ENCODE results near the gene GDPD5.
"Not testable (repeated sequence)": the region's sequence is repeated elsewhere in the genome, so short reads cannot be mapped to it uniquely, and the experiment has no call there.

The GDPD5 gene

GRCh38 chr11:75421902-75422247 is 103.9 kb downstream of the GDPD5 start:
- H3K9ac ChIP-seq (ENCODE audit: low read length), result no peak overlapping the region
- no peaks in the 10 kb centered on the region for H3K9me3 ChIP-seq (ENCODE audit: control insufficient read depth, low read depth, low read length)
- no peak overlapping the region for H3K4me3 ChIP-seq (ENCODE audit: low read length)
- peaks cover under 1% of the 10 kb centered on the region for H3K36me3 ChIP-seq (ENCODE audit: control insufficient read depth, low read depth, low read length)
- H3K27ac ChIP-seq (ENCODE audit: low read length), result no peak overlapping the region
- H3K27me3 ChIP-seq (ENCODE audit: control insufficient read depth, insufficient read depth, low read length), result peaks cover under 1% of the 10 kb centered on the region
- no peaks in the 10 kb centered on the region for H3K4me1 ChIP-seq (ENCODE audit: control insufficient read depth, low read depth, low read length)

DNA sequence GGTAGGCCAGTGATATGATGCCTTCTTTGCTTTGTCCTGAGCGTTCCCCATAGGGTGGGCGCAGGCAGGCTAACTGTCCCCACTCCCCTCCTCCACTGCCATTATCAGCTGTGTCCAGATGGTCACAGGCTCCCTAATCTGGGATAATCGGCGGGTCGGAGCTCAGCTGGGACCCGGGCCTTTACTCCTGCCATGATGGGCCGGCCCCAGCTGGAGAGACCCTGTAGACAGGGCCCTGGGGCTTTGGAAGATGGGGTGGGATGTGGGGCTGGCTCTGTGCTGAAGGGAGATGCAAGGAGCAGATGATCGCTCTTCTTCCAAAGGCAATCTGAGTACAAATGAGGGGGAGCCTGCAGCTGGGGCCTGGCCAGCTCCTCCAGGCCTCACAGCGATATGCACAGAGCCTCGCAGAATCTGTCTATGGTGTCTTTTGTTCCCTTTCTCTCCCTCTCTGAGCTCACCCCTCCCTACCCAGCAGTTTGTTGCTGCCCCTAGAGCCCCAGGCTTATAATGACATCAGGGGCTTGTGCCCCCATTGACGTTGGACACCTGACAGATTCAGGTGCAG is 104.6 kb downstream of the GDPD5 start:
- Histone ChIP-seq H3K27me3 (ENCODE audit: control insufficient read depth, insufficient read depth, low read length) (no peaks in the 10 kb centered on the region), H3K9me3 (ENCODE audit: control insufficient read depth, low read depth, low read length) (no peaks in the 10 kb centered on the region), H3K27ac (ENCODE audit: low read length) (no peak overlapping the region), H3K4me3 (ENCODE audit: low read length) (no peak overlapping the region), H3K9ac (ENCODE audit: low read length) (no peak overlapping the region), H3K4me1 (ENCODE audit: control insufficient read depth, low read depth, low read length) (no peaks in the 10 kb centered on the region), H3K36me3 (ENCODE audit: control insufficient read depth, low read depth, low read length) (peaks cover 6% of the 10 kb centered on the region)

- Histone ChIP-seq H3K9ac (ENCODE audit: low read length) (no peak overlapping the region), H3K4me3 (ENCODE audit: low read length) (no peak overlapping the region), H3K27ac (ENCODE audit: low read length) (no peak overlapping the region), H3K9me3 (ENCODE audit: control insufficient read depth, low read depth, low read length) (no peaks in the 10 kb centered on the region), H3K27me3 (ENCODE audit: control insufficient read depth, insufficient read depth, low read length) (no peaks in the 10 kb centered on the region), H3K36me3 (ENCODE audit: control insufficient read depth, low read depth, low read length) (peaks cover 8% of the 10 kb centered on the region), H3K4me1 (ENCODE audit: control insufficient read depth, low read depth, low read length) (no peaks in the 10 kb centered on the region)
These were observed 105.3 kb downstream of the GDPD5 start for GRCh38 chr11:75420224-75421034.

DNA sequence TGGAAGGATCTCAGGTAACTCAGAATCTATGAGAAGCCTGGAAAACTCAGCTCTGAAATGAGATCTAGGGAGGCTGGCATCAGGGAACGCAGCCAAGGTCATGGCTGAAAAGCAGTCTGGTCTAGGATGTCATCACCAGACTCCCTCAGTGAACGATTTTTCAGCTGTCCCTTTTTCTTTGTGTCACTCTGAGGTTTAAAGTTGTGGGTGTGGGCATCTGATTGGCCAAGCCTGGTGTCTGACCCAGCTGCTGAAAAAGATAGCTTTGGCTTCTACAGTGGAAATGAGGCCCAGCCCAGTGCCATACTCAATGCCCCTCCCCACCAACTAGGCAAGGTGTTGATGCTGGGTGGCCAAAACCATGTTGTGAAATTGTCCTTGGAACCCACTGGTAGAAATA is 111.9 kb downstream of the GDPD5 start:
- no peaks in the 10 kb centered on the region for H3K27me3 ChIP-seq (ENCODE audit: control insufficient read depth, insufficient read depth, low read length)
- no peaks in the 10 kb centered on the region for H3K4me1 ChIP-seq (ENCODE audit: control insufficient read depth, low read depth, low read length)
- H3K9ac ChIP-seq (ENCODE audit: low read length), result no peak overlapping the region
- H3K4me3 ChIP-seq (ENCODE audit: low read length), result no peak overlapping the region
- no peak overlapping the region for H3K27ac ChIP-seq (ENCODE audit: low read length)
- H3K9me3 ChIP-seq (ENCODE audit: control insufficient read depth, low read depth, low read length), result no peaks in the 10 kb centered on the region
- peaks cover 16% of the 10 kb centered on the region for H3K36me3 ChIP-seq (ENCODE audit: control insufficient read depth, low read depth, low read length)

GRCh38 chr11:75413146-75413545 is 112.6 kb downstream of the GDPD5 start:
- H3K4me1 ChIP-seq (ENCODE audit: control insufficient read depth, low read depth, low read length); H3K27me3 ChIP-seq (ENCODE audit: control insufficient read depth, insufficient read depth, low read length); H3K9me3 ChIP-seq (ENCODE audit: control insufficient read depth, low read depth, low read length); H3K9ac ChIP-seq (ENCODE audit: low read length); H3K27ac ChIP-seq (ENCODE audit: low read length); H3K4me3 ChIP-seq (ENCODE audit: low read length): not testable (repeated sequence)
- H3K36me3 ChIP-seq (ENCODE audit: control insufficient read depth, low read depth, low read length), result peaks cover 16% of the 10 kb centered on the region

GRCh38 chr11:75409971-75410370 is 115.8 kb downstream of the GDPD5 start:
- H3K27me3 ChIP-seq (ENCODE audit: control insufficient read depth, insufficient read depth, low read length); H3K27ac ChIP-seq (ENCODE audit: low read length); H3K9ac ChIP-seq (ENCODE audit: low read length); H3K9me3 ChIP-seq (ENCODE audit: control insufficient read depth, low read depth, low read length); H3K4me3 ChIP-seq (ENCODE audit: low read length); H3K4me1 ChIP-seq (ENCODE audit: control insufficient read depth, low read depth, low read length): not testable (repeated sequence)
- H3K36me3 ChIP-seq (ENCODE audit: control insufficient read depth, low read depth, low read length), result peaks cover 34% of the 10 kb centered on the region

DNA sequence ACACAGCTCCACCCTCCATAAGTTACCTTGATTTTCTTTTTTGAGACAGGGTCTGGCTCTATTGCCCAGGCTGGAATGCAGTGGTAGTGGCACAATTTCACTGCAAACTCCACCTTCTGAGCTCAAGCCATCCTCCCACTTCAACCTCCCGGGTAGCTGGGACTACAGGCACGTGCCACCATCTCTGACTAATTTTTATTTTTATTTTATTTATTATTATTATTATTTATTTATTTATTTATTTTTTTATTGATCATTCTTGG is 116.9 kb downstream of the GDPD5 start:
- Histone ChIP-seq H3K9me3 (ENCODE audit: control insufficient read depth, low read depth, low read length) (no peaks in the 10 kb centered on the region), H3K36me3 (ENCODE audit: control insufficient read depth, low read depth, low read length) (peaks cover 45% of the 10 kb centered on the region), H3K27ac (ENCODE audit: low read length) (no peak overlapping the region), H3K9ac (ENCODE audit: low read length) (no peak overlapping the region), H3K4me3 (ENCODE audit: low read length) (no peak overlapping the region), H3K4me1 (ENCODE audit: control insufficient read depth, low read depth, low read length) (no peaks in the 10 kb centered on the region), H3K27me3 (ENCODE audit: control insufficient read depth, insufficient read depth, low read length) (no peaks in the 10 kb centered on the region)

DNA sequence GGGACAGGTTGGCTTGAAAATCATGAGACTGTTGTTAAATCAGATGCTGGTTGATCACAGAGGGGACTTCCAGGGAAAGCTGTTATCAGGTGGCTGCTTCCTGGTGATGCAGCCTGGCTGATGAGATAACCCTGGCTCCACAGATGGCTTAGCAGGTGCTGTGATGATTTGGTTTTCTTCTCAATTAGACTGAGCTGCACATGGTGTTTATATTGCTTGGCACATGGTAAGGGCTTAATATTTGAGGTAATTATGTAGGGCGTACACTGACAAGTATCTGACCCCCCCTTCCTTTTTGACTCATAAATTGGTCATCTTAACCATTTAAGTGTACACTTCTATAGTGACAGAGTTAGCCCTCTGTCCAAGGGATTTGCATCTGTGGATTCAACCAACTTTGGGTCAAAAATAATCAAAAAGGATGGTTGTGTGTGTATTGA is 119.4 kb downstream of the GDPD5 start:
- no peaks in the 10 kb centered on the region for H3K9me3 ChIP-seq (ENCODE audit: control insufficient read depth, low read depth, low read length)
- no peak overlapping the region for H3K27ac ChIP-seq (ENCODE audit: low read length)
- H3K27me3 ChIP-seq (ENCODE audit: control insufficient read depth, insufficient read depth, low read length), result no peaks in the 10 kb centered on the region
- peaks cover 7% of the 10 kb centered on the region for H3K4me1 ChIP-seq (ENCODE audit: control insufficient read depth, low read depth, low read length)
- peaks cover 62% of the 10 kb centered on the region for H3K36me3 ChIP-seq (ENCODE audit: control insufficient read depth, low read depth, low read length)
- no peak overlapping the region for H3K4me3 ChIP-seq (ENCODE audit: low read length)
- no peak overlapping the region for H3K9ac ChIP-seq (ENCODE audit: low read length)

DNA sequence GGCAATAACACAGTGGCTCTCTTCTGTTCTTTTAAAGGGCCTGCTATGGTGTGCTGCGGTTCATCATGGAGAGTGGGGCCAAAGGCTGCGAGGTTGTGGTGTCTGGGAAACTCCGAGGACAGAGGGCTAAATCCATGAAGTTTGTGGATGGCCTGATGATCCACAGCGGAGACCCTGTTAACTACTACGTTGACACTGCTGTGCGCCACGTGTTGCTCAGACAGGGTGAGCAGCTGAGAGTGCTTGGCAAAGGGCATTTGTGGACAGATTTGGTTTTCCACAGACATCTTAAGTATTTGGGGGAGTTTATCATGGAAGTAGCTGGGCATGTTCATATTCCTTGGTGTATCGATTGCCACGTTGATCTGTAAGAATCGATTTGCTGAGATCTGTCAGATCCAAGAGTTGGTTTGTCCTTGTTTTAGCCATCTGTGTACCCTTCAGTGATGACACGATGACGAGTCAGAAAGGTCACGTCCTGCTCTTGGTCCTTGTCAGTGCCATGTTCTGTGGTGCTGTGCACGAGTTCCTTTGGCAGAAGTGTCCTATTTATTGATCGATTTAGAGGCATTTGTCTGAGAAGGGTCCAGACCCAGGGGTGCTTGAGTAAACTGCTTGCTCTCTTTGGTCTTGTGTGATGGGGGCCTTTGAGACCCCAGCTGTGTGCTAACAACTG is 121.6 kb downstream of the GDPD5 start:
- H3K4me1 ChIP-seq (ENCODE audit: control insufficient read depth, low read depth, low read length), result peaks cover 7% of the 10 kb centered on the region
- no peak overlapping the region for H3K4me3 ChIP-seq (ENCODE audit: low read length)
- no peaks in the 10 kb centered on the region for H3K9me3 ChIP-seq (ENCODE audit: control insufficient read depth, low read depth, low read length)
- H3K27ac ChIP-seq (ENCODE audit: low read length), result no peak overlapping the region
- H3K27me3 ChIP-seq (ENCODE audit: control insufficient read depth, insufficient read depth, low read length), result no peaks in the 10 kb centered on the region
- H3K36me3 ChIP-seq (ENCODE audit: control insufficient read depth, low read depth, low read length), result peaks cover 67% of the 10 kb centered on the region
- no peak overlapping the region for H3K9ac ChIP-seq (ENCODE audit: low read length)

GRCh38 chr11:75403037-75403436 is 122.7 kb downstream of the GDPD5 start:
- Histone ChIP-seq H3K27ac (ENCODE audit: low read length) (no peak overlapping the region), H3K4me1 (ENCODE audit: control insufficient read depth, low read depth, low read length) (peaks cover 7% of the 10 kb centered on the region), H3K27me3 (ENCODE audit: control insufficient read depth, insufficient read depth, low read length) (no peaks in the 10 kb centered on the region), H3K9me3 (ENCODE audit: control insufficient read depth, low read depth, low read length) (no peaks in the 10 kb centered on the region), H3K9ac (ENCODE audit: low read length) (no peak overlapping the region), H3K36me3 (ENCODE audit: control insufficient read depth, low read depth, low read length) (peaks cover 67% of the 10 kb centered on the region), H3K4me3 (ENCODE audit: low read length) (peak overlapping the region; percentile 94)

GRCh38 chr11:75402002-75402773 is 123.6 kb downstream of the GDPD5 start:
- Histone ChIP-seq H3K27ac (ENCODE audit: low read length) (no peak overlapping the region), H3K4me1 (ENCODE audit: control insufficient read depth, low read depth, low read length) (peaks cover 7% of the 10 kb centered on the region), H3K27me3 (ENCODE audit: control insufficient read depth, insufficient read depth, low read length) (no peaks in the 10 kb centered on the region), H3K9me3 (ENCODE audit: control insufficient read depth, low read depth, low read length) (no peaks in the 10 kb centered on the region), H3K36me3 (ENCODE audit: control insufficient read depth, low read depth, low read length) (peaks cover 64% of the 10 kb centered on the region), H3K9ac (ENCODE audit: low read length) (peak overlapping the region; percentile 8), H3K4me3 (ENCODE audit: low read length) (peak overlapping the region; percentile 94)
